Measurements from ENCODE around the gene RNF6. TPM values are rescaled to one million over a fixed set of nuclear protein-coding genes. Genes with fewer than 3 reads are reported as not detected.

The RNF6 gene
- total RNA-seq, 1 experiment from 2014 or later: 33.2 TPM

GRCh38 chr13:26221399-26221720 lies 754 bp downstream of the RNF6 start:
- peak overlapping the region; percentile 26 for H2AFZ ChIP-seq (ENCODE audit: low read depth, low read length, poor library complexity, severe bottlenecking)
- H3K4me3 ChIP-seq (replicated peaks in 1 of 2; ENCODE audit: low read depth in 1 of 2, low read length in 2 of 2): peak overlapping the region; percentile 83 to 93
- TSS peak; percentile 47 for BruUV-seq (replicated peaks)
- H3K9me2 ChIP-seq (ENCODE audit: insufficient read depth): no peaks in the 10 kb centered on the region
- peaks cover 29% of the 10 kb centered on the region for H3K79me2 ChIP-seq (ENCODE audit: insufficient read depth, low read length)
- RAD21 ChIA-PET (ENCODE audit: low non-redundant PET in 1 of 2, low total read pairs in 2 of 2, uncharacterized antibody in 2 of 2, unreplicated experiment in 2 of 2): no interaction called here
- intact Hi-C loops (cut with micrococcal nuclease): loop anchor here (1.0 kb wide), 1 partner anchor 32 kb away; no protein-coding TSS in a partner anchor
- POLR2A ChIA-PET: interaction anchor here (1.1 kb wide), 1 partner anchor 23 kb away, joined by 3 read pairs; no protein-coding TSS in a partner anchor
- H3K4me2 ChIP-seq (ENCODE audit: low read length): peak overlapping the region; percentile 68
- no peaks in the 10 kb centered on the region for H3K27me3 ChIP-seq (ENCODE audit: insufficient read depth, low read length)
- H3K36me3 ChIP-seq (ENCODE audit: control insufficient read depth in 1 of 2, insufficient read depth in 2 of 2, low read length in 2 of 2): peaks cover 27 to 32% of the 10 kb centered on the region in 2 experiments
- ATAC-seq (peak; percentile 56), DNase-seq (ENCODE audit: low read depth, low spot score) (no peak)
- CTCF ChIA-PET: no interaction called here
- H3K9me3 ChIP-seq (ENCODE audit: control insufficient read depth in 1 of 2, insufficient read depth in 1 of 2, low read depth in 1 of 2, low read length in 2 of 2): no peaks in the 10 kb centered on the region
- no peaks in the 10 kb centered on the region for H4K20me1 ChIP-seq (ENCODE audit: insufficient read depth)
- peak overlapping the region; percentile 94 for H3K9ac ChIP-seq (ENCODE audit: low read length)
- H3K27ac ChIP-seq (ENCODE audit: low read depth, low read length): peak overlapping the region; percentile 95
- H3K4me1 ChIP-seq (ENCODE audit: control insufficient read depth in 1 of 2, insufficient read depth in 2 of 2, low read length in 2 of 2): peaks cover 10 to 13% of the 10 kb centered on the region in 2 experiments
- TF ChIP-seq ZFX (IDR thresholded peaks at IDR 0.05): no peak
- no peak for TF ChIP-seq CTCF (IDR thresholded peaks at IDR 0.05 in 2 of 3, conservative IDR thresholded peaks at IDR 0.05 in 1 of 3; ENCODE audit: borderline replicate concordance in 1 of 3, insufficient read depth in 1 of 3, low read depth in 2 of 3, low read length in 2 of 3)
- TF ChIP-seq SIN3A (IDR thresholded peaks at IDR 0.05; ENCODE audit: low read depth): no peak; the same call in 1 of the 2 replicates
- TF ChIP-seq SRF (IDR thresholded peaks at IDR 0.05; ENCODE audit: low read depth): no peak
- no peak for TF ChIP-seq TCF7L2 (IDR thresholded peaks at IDR 0.05; ENCODE audit: borderline replicate concordance, extremely low read depth, insufficient read depth, insufficient read length)
- TF ChIP-seq FOSL1 (IDR thresholded peaks at IDR 0.05; ENCODE audit: low read depth): no peak
- TF ChIP-seq POLR2AphosphoS5 (IDR thresholded peaks at IDR 0.05; ENCODE audit: low read depth, low read length): no peak
- TF ChIP-seq MAX (IDR thresholded peaks at IDR 0.05): no peak
- TF ChIP-seq ATF3 (IDR thresholded peaks at IDR 0.05): no peak
- TF ChIP-seq CBX3 (IDR thresholded peaks at IDR 0.05; ENCODE audit: low read depth): no peak
- TF ChIP-seq CEBPB (IDR thresholded peaks at IDR 0.05; ENCODE audit: low read depth): no peak
- no peak for TF ChIP-seq EGR1 (IDR thresholded peaks at IDR 0.05; ENCODE audit: low read depth)
- no peak for TF ChIP-seq REST (IDR thresholded peaks at IDR 0.05; ENCODE audit: low read depth)
- TF ChIP-seq RAD21 (IDR thresholded peaks at IDR 0.05; ENCODE audit: low read depth): no peak
- no peak for TF ChIP-seq YY1 (IDR thresholded peaks at IDR 0.05; ENCODE audit: extremely low read depth, insufficient replicate concordance, low read depth, low read length)
- no peak for TF ChIP-seq EZH2 (IDR thresholded peaks at IDR 0.05)
